ENCODE data around the gene TET1. TPM values are rescaled to one million over a fixed set of nuclear protein-coding genes. Genes with fewer than 3 reads are reported as not detected.
"Not testable (repeated sequence)": the region's sequence is repeated elsewhere in the genome, so short reads cannot be mapped to it uniquely, and the experiment has no call there.

TET1 gene
- total RNA-seq, 2 experiments from 2014 or later: 1.5 TPM

- POLR2A ChIA-PET: interaction anchor here (1.2 kb wide), 1 partner anchor 10 kb away, joined by 4 read pairs; no protein-coding TSS in a partner anchor
Measured at GRCh38 chr10:68606918-68607317, 46.8 kb downstream of the TET1 start.

GRCh38 chr10:68610023-68610422 is 49.9 kb downstream of the TET1 start:
- H3K9me3 ChIP-seq (ENCODE audit: control insufficient read depth in 1 of 2, insufficient read depth in 1 of 2, low read length in 2 of 2); H3K4me3 Mint-ChIP-seq; H3K27me3 ChIP-seq (ENCODE audit: control insufficient read depth in 1 of 2, insufficient read depth in 2 of 2, low read length in 2 of 2); H3K4me1 ChIP-seq (ENCODE audit: insufficient read depth, low read length); H3K4me3 ChIP-seq (ENCODE audit: low read length); H3K4me1 Mint-ChIP-seq (ENCODE audit: low read depth); H3K36me3 Mint-ChIP-seq (ENCODE audit: low read depth); intact Hi-C loops (cut with DNase I, micrococcal nuclease); H3K27ac Mint-ChIP-seq; CTCF ChIA-PET; H3K36me3 ChIP-seq (ENCODE audit: insufficient read depth, low read length); ATAC-seq (ENCODE audit: poor library complexity); H3K27me3 Mint-ChIP-seq; H3K27ac ChIP-seq (ENCODE audit: low read depth in 1 of 2, low read length in 2 of 2); DNase-seq; H3K9me3 Mint-ChIP-seq: not testable (repeated sequence)
- POLR2A ChIA-PET: interaction anchor here (0.6 to 0.8 kb wide), 2 partner anchors 22 to 554 kb away, joined by 3 read pairs; no protein-coding TSS in a partner anchor

More at GRCh38 chr10:68606918-68607317, 46.8 kb downstream of the TET1 start:
- Mint-ChIP-seq H3K4me3 (no peak overlapping the region), H3K36me3 (ENCODE audit: low read depth) (peaks cover 17% of the 10 kb centered on the region), H3K4me1 (ENCODE audit: low read depth) (peaks cover 27% of the 10 kb centered on the region), H3K9me3 (no peaks in the 10 kb centered on the region), H3K27ac (no peak overlapping the region), H3K27me3 (no peaks in the 10 kb centered on the region)
- Histone ChIP-seq H3K9me3 (ENCODE audit: control insufficient read depth in 1 of 2, insufficient read depth in 1 of 2, low read length in 2 of 2) (no peaks in the 10 kb centered on the region), H3K27me3 (ENCODE audit: control insufficient read depth in 1 of 2, insufficient read depth in 2 of 2, low read length in 2 of 2) (no peaks in the 10 kb centered on the region), H3K4me1 (ENCODE audit: insufficient read depth, low read length) (no peaks in the 10 kb centered on the region), H3K36me3 (ENCODE audit: insufficient read depth, low read length) (no peaks in the 10 kb centered on the region), H3K4me3 (ENCODE audit: low read length) (no peak overlapping the region), H3K27ac (ENCODE audit: low read depth in 1 of 2, low read length in 2 of 2) (no peak overlapping the region)
- DNase-seq (no peak), ATAC-seq (ENCODE audit: poor library complexity) (no peak)
- intact Hi-C loops (cut with DNase I, micrococcal nuclease): no loop called here
- CTCF ChIA-PET: no interaction called here
- TF ChIP-seq CTCF (IDR thresholded peaks at IDR 0.05): no peak

- ATAC-seq (ENCODE audit: poor library complexity): no peak
- H3K27ac Mint-ChIP-seq: no peak overlapping the region
- H3K4me3 Mint-ChIP-seq: no peak overlapping the region
- Histone ChIP-seq H3K4me3 (ENCODE audit: low read length) (no peak overlapping the region), H3K9me3 (ENCODE audit: control insufficient read depth in 1 of 2, insufficient read depth in 1 of 2, low read length in 2 of 2) (no peaks in the 10 kb centered on the region), H3K27me3 (ENCODE audit: control insufficient read depth in 1 of 2, insufficient read depth in 2 of 2, low read length in 2 of 2) (no peaks in the 10 kb centered on the region), H3K4me1 (ENCODE audit: insufficient read depth, low read length) (no peaks in the 10 kb centered on the region), H3K27ac (ENCODE audit: low read depth in 1 of 2, low read length in 2 of 2) (no peak overlapping the region), H3K36me3 (ENCODE audit: insufficient read depth, low read length) (no peaks in the 10 kb centered on the region)
- CTCF ChIA-PET: no interaction called here
- intact Hi-C loops (cut with DNase I, micrococcal nuclease): no loop called here
- H3K4me1 Mint-ChIP-seq (ENCODE audit: low read depth): no peaks in the 10 kb centered on the region
- no peak for TF ChIP-seq CTCF (IDR thresholded peaks at IDR 0.05)
- H3K9me3 Mint-ChIP-seq: no peaks in the 10 kb centered on the region
- H3K27me3 Mint-ChIP-seq: no peaks in the 10 kb centered on the region
- POLR2A ChIA-PET: no interaction called here
- DNase-seq: no peak
- H3K36me3 Mint-ChIP-seq (ENCODE audit: low read depth): peaks cover 4% of the 10 kb centered on the region
Measured at GRCh38 chr10:68611227-68611626, 51.1 kb downstream of the TET1 start.

- H3K4me3 Mint-ChIP-seq, CTCF ChIA-PET: not testable (repeated sequence)
- POLR2A ChIA-PET: interaction anchor here (0.6 kb wide), 1 partner anchor 12 kb away, joined by 3 read pairs; no protein-coding TSS in a partner anchor
Measured at GRCh38 chr10:68613974-68614373, 53.8 kb downstream of the TET1 start.

GRCh38 chr10:68617691-68618090 is 57.6 kb downstream of the TET1 start:
- intact Hi-C loops (cut with DNase I, micrococcal nuclease); CTCF ChIA-PET; H3K4me3 Mint-ChIP-seq: not testable (repeated sequence)

More at GRCh38 chr10:68613974-68614373, 53.8 kb downstream of the TET1 start:
- H3K4me1 Mint-ChIP-seq (ENCODE audit: low read depth); intact Hi-C loops (cut with DNase I, micrococcal nuclease); H3K4me3 ChIP-seq (ENCODE audit: low read length); H3K9me3 ChIP-seq (ENCODE audit: control insufficient read depth in 1 of 2, insufficient read depth in 1 of 2, low read length in 2 of 2); H3K4me1 ChIP-seq (ENCODE audit: insufficient read depth, low read length); H3K36me3 Mint-ChIP-seq (ENCODE audit: low read depth); H3K27ac ChIP-seq (ENCODE audit: low read depth in 1 of 2, low read length in 2 of 2); DNase-seq; H3K27me3 ChIP-seq (ENCODE audit: control insufficient read depth in 1 of 2, insufficient read depth in 2 of 2, low read length in 2 of 2); H3K36me3 ChIP-seq (ENCODE audit: insufficient read depth, low read length); H3K9me3 Mint-ChIP-seq; ATAC-seq (ENCODE audit: poor library complexity); H3K27me3 Mint-ChIP-seq; H3K27ac Mint-ChIP-seq: not testable (repeated sequence)

More at GRCh38 chr10:68617691-68618090, 57.6 kb downstream of the TET1 start:
- POLR2A ChIA-PET; H3K27me3 Mint-ChIP-seq; DNase-seq; H3K4me1 ChIP-seq (ENCODE audit: insufficient read depth, low read length); ATAC-seq (ENCODE audit: poor library complexity); H3K9me3 ChIP-seq (ENCODE audit: control insufficient read depth in 1 of 2, insufficient read depth in 1 of 2, low read length in 2 of 2); H3K27me3 ChIP-seq (ENCODE audit: control insufficient read depth in 1 of 2, insufficient read depth in 2 of 2, low read length in 2 of 2); H3K27ac ChIP-seq (ENCODE audit: low read depth in 1 of 2, low read length in 2 of 2); H3K36me3 ChIP-seq (ENCODE audit: insufficient read depth, low read length); H3K36me3 Mint-ChIP-seq (ENCODE audit: low read depth); H3K9me3 Mint-ChIP-seq; H3K27ac Mint-ChIP-seq; H3K4me1 Mint-ChIP-seq (ENCODE audit: low read depth); H3K4me3 ChIP-seq (ENCODE audit: low read length): not testable (repeated sequence)
